Measurements from ENCODE around the gene MKNK1.
A peak's percentile ranks its signal among the peaks of the same experiment; 100 is the strongest.

The MKNK1 gene

DNA sequence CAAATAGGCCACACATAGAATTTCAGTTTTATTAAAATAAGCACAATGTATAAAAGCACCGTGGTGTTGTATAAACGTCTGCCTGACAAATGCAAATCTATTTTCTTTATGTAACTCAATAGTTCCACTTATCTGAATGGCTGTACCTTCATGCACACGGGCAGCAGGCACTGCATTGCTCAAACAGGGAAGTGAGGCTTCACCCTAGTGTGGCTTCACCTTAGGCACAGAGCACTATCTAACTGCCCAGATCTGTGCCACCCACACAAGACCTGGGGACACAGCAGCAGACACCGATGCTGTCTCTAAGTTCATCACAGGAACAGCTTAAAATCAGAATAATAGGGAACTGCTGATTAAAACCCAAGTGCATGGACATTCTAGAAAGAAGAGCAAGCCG is 46.7 kb downstream of the MKNK1 start:
- no peak for DNase-seq

DNA sequence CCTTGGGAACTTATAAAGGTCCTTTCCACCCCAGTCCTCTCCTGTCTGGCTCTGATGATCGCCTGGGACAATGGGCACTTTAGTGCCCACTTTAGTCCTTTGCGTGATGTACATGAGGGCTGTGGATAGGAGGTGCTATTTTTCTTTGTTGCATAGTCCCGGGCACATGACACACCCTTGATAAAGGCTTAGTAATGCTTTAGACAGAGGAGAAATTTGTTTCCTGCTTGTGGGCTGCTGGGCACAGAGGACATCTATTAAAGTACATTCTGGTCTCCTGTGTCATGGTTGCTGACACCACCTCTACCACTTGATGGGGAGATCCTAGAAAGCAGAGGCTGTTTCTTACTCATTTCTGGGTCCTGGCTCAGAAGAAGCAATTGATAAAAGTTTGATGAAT is 47.2 kb downstream of the MKNK1 start:
- DNase-seq: no peak

DNA sequence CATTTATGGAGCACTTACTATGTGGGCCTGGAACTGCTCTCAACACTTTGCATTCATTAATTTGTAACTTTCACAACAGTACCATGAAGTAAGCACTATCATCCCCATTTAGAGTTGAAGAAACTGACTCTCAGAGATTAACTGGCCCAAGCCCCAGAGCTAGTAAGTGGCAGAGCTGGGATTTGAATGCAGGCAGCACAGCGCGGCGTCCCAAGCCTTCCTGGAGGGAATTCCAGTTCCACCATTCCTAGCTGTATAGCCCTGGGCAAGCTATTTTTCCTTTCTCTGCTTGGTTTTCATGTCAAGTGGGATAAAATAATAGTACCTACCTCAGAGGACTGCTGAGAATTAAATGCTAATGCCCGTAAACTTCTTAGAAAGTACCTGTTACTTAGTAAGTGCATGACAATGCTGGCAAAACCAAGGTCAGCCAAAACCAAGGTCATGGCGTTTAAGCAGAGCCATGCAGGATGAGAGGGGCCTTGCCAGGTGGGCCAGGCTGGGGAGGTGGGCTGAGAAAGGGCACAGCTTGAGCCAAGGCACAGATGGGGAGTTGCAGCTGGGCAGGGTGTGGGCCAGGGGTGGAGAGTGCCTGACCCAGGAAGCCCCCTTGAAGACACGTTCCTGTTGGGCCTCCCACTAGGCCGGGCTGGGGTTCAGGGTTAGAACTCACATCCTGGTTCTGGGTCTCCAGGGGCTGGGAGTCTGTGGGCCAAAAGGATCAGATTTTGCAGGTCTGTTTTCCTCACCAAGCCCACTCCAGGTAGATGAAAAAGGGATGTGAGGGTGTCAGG is 48.0 kb downstream of the MKNK1 start:
- DNase-seq: no peak

DNA sequence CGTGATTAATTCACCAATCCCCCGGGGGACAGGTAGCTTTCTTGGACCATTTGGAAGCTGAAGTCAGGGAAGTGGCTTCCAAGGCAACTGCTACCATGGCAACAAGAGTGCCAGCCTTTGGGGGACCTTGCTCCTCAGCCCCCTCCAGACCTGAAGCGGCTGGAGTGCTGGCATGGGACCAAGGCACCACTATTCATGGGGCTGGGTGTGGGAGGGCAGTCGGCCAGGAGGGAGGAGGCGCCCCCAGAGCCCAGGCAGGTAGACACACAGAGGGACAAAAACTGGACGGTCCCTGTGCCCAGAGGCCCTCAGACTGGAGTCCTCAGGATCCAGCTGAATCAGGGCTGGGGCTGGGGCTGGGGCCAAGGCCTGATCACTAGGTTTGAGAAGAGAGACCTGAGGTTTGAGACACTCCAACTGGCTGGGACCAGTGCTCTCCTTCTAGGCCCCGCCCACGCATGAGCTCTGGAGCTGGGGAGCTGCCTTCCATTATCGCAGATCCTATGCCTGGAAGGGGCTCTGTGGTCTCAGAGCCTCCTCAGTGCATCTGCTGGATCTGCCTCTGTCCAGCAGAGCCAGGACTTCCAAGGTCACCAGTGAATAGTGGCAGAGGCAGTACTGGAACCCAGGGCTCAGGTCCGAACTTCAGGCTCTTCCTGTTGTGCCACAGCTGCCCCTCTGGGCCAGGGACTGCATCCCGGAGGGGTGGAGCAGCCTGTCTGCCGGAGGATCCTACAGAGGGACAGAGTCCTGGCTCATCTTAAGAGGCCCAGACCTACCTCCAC is 49.3 kb downstream of the MKNK1 start:
- DNase-seq: no peak

DNA sequence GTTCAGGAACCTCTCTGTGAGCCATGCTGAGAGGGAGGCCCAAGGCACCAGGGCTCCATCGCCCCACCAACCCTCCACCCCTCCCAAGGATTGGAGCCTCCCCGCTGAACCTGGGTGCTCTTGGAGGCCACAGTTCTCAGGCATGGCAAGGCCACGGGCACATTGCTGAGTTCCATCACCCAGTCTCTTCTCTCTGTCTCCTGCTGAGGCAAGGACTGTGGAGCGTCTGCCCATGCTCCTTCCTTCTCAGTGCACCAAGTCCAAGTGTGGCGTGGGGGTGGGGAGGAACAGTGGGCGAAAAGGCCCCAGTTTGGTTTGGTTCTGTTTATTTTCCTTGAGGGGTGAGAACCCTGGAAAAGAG is 49.9 kb downstream of the MKNK1 start:
- no peak for DNase-seq

DNA sequence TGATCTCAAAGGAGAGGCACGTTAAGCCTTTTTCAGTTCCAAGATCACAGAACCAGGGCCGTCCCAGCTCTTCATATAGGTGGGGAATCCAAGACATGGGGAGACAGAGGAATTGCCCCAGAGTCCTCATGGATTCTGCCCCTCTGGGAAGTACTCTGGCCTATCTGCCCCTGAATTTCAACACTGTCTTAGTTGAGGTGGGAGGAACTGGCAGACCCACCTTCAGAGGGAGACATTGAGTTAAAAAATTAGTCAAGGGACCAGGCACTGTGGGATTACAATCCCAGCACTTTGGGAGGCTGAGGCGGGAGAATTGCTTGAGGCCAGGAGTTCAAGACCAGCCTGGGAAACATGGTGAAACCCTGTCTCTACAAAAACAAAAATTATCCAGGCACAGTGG is 50.6 kb downstream of the MKNK1 start:
- no peak for DNase-seq

DNA sequence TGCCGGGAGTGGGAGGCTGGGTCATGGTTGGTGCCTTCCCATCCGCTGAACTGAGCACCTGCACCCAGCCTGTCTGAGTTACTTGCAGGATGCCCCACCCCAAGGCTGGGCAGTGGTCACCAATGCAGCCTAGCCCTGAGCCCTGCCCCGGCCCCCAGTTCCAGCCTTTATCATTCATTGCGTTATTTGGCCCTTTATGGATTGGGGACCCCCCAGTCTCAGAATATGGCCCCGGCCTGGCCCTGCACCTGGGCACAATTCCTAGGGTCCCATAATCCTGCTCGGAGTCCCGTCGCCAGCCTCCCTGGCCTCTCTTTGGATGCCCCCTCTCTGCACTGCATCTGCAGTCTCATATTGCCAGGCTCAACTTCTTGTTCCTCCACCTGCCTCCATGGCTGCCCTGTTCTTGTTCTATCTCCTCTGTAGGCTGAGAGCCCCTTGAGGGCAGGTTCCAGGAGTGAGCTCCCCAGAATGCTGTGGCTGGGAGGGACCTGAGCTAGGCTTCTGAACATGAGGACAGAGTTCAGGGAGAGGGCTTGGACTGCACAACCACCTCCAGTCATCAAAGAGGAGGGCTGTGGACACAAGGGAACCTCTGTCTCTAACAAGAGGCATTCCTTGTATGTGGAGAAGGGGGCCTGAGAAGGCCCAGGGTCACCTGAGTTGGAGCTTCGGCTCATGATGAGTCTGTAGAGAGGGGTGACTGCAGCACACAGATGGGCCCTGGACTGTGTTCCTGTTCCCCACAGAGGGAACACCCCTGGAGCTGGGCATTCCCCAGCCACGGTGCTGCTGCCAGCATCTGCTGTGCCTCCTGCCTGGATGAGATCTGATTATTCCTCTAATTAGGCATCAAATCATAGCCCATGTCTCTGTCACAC is 51.5 kb downstream of the MKNK1 start:
- no peak for DNase-seq

DNA sequence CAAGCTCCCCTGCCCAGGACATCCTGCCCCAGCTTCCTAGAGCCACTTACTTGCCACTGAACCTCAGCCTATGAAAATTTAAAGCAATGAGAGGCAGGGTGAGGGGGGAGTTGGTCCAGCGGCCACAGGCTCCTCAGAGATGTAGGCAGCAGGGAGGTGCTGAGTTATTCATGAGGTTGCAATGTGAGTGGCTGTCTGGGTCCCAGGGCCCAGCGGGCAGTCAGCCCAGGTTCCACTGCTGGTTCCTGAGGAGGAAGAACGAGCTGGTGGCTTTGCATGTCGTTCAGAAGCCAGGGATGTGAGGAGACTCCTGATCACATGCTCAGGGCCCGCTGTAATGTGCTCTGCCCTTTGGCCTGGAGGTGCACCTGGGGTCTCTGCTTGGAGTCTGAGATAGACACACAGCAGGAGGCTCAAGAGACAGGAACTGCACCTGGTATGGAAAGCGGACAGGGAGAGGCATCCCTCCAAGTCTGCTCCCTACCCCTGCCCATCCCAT is 52.4 kb downstream of the MKNK1 start, which contains the start of gene KNCN:
Gene KNCN (minus strand): TSS at position 51 of the 499 bp plus-strand sequence. CDS start 432 bp downstream, outside the sequence.
- no peak for DNase-seq

DNA sequence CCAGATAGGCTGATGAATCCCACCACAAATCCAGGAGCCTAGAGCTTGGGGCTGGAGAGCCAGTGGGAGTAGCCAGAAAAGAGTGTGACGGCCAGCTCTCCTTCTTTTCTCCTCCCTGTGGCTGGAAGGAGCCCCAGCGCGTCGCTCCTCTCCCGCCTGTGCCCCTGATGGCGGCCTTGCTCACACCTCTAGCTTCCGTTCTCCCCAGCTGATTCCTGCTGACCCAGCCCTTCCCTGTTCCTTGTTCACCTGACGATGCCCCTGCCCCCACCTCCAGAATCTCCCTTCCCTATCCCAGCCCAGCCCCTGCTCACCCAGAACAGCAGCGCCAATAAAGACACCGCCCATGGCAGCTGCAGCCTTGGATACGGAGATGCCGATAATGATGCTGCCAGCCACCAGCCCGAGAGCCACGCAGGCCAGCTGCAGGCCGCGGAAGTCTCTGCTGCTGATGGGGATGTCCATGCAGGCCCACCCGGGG is 53.3 kb downstream of the MKNK1 start:
- no peak for DNase-seq

DNA sequence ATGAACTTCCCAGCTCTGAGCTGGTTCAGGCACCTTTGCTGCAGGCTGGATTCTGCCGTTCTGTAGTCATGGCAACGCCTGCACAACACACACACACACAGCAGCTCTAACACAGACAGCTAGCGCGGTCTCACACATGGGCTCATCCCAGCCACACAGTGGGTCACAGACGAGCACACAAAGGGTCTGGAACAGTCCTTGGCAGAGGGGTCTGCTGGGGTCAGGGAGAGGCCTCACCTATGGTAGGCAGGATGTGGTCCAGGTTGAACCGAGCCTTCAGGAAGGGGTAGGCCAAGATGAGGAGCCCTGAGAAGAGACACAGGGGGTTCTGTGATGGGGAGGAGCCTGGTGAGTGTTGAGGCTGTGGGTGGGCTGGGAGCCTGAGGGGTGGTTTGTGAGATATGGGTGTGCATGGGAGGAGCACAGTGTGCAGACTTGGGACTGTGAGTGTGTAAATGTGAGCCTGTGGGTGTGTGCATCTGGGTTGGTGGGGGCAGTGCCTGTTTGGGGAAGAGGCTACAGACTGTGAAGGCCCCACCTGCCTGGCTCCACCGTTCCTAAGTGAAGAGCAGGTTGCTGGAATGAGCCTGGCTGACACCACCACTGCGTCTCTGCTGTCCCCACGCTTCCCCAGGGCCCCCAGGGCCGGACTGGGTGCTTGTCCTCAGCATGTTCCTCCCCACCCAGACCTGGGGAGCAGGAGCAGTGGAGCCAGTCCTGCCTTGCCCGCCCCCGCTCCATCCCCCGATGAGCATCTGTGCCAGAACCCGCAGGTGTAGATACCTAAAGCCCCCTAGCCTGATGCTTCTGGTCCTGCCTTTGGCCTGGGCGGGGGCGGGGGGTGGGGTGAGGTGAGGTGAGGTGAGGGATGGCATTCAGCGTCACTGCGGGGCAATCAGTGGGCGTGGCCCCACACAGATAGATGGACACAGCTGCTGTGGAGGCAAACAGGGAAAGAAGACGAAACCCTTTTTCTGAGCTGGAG is 54.1 kb downstream of the MKNK1 start:
- DNase-seq: peak in 2 of 6 experiments; percentile 4 to 7

DNA sequence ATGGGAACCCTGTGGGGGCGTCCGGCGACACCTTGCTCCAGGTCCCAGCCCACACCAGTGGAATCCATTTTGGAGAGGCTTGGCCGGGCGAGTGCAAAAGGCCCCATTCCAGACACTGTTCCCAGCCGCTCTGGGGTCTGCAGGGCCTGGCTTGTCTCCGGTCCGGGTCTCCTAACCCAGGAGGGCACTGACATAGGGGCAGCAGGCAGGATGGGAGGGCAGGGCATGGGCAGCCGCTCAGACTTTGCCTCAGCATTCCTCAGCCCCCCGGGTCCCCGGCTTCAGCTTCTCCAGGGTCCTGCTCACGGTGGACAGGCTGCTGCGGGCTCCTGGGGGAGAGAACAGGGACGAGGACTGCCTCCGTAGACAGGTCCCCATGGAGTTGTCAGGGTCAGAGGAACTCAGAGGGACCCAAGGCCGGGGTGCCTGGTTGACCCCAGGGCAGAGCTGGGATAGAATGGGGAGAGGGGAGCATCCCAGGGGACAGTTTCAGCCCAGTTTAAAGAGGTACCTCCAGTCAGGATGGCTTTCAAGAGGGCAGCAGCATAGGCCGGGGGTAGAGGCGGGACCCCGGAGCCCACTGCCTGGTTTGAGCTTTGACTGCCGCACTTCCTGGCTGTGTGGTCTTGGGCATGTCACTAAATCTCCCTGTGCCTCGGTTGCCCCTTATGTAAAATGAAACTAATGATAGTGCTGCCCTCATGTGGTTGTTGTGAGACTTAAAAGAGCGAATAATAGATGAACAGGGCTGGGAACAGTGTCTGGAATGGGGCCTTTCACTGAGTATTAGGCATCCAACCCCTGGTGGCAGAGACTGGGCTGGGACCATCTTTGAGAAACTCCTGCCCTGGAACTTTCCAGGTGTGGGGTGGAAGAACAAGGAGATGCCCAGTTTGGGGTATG is 56.3 kb downstream of the MKNK1 start:
- DNase-seq: peak in 2 of 6 experiments; percentile 3 to 9

DNA sequence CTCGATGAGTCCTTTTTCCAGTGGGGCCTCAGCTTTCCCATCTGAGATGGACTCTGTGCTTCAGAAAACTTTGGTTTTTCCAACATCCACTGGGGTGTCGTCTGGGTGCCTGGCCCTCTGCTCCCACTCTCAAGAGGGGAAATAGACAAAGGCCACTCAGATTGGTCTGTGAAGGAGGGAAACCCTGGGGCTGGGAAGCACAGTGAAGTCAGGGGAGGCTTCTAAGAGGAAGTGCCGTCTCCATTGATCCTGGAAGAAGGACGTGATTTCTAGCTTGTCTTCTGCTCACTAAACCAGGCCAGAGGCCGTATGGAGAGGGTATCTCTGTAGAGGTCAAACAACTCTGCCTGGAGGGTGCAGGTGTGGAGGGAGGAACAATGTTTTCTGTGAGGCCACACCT is 57.9 kb downstream of the MKNK1 start:
- DNase-seq: no peak

DNA sequence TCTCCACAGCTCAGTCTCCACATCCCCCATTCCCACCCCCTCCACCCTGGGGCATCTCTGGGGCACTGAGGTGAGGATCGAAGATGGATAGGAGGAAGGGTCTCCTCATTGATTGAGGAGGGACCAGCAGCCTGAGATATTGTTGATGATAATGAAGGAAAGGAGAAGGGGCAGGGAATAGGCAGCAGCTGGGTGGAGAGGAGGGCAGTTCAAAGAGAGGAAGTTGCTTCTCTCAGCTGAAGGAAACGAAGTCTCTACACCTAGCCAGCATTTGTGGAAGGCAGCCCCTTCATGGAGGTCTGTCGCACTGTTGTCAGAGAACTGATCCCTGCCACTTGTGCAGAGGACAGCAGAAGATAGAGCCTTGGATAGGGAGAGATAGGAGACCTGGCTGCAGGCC is 58.3 kb downstream of the MKNK1 start:
- no peak for DNase-seq

DNA sequence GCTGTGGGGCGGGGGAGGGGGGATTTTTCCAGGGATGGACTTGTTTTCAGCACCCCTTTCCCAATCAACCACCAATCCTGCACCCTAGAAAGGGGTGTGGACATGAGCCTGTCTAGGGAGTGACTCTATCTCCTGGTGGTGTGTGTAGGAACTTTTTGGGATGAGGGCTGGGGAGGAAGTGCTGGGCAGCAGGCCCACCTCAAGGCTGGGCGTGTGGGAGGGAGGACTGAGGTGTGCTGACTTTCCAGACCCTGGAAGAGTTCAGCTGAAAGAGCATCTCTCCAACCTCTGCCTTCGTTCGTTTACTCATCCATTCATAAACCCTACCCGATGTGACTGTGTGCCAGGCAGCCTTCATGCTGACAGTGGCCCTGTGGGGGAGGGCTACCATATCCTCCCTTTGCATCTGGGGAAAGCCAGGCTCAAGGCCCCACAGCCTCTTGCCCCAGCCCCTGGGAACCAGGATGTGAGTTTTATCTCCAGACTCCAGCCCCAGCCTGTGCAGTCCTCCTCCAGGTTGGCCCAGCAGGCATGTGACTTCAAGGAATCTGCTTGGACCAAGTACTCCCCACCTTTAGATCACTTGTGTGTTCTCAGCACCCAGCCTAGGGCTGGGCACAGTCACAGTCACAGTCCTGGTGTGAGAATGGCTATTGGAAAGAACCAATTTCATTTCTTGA is 59.4 kb downstream of the MKNK1 start:
- no peak for DNase-seq

DNA sequence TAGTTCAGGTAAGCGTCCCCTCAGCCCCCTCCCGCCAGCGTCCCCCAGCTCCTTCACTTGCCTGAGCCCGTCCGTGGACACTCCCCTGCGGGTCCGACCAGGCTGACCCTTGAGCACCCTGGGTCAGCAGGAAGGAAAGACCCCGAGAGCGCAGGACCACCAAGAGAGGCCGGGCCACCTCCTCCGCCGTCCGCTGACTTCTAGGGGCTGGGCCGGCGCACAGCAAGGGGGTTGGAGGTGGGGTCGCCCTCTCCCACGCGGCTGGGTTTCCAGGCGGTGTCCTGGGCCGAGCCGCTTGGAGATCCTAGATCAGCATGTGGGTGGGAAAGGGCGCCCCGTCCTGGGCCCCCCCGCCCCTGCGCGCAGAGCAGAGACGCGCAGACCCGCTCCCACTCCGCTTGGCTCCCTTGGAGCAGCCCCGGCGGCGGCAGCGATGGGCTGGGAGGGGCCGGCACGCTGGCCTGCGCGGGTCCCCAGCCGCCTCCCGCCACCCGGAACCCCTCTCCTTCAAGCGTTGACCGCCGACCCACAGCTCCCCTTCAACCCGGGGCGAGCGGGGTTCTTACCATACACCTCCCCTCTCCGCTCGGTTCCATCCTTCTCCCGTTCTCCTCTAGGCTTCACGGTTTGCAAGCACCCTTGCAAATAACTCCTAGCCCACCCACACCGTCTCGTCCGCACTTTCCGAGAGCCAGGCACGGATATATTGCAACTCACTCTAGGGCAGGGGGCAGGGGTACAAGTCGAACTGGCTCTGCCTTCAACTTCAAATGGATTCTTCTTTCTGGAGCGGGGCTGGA is 60.1 kb downstream of the MKNK1 start:
- DNase-seq: no peak

DNA sequence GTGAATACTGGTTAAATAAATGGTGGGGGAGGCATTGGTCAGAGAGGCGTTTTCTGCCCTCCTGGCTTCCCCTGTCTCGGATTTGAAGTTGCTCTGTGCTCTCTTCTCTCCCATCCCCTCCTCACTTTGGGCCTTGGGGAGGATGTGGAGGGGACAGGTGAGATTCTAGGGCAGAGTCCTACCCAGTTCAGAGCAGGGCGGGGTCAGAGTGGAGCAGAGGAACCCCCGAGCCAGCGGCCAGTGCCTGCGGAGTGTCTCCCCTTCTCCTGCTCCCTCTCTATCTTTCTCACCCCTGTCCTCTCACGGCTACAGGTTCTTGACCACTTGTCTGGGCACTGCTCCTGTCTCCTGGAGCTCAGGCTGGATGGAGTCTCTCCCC is 60.7 kb downstream of the MKNK1 start:
- no peak for DNase-seq

DNA sequence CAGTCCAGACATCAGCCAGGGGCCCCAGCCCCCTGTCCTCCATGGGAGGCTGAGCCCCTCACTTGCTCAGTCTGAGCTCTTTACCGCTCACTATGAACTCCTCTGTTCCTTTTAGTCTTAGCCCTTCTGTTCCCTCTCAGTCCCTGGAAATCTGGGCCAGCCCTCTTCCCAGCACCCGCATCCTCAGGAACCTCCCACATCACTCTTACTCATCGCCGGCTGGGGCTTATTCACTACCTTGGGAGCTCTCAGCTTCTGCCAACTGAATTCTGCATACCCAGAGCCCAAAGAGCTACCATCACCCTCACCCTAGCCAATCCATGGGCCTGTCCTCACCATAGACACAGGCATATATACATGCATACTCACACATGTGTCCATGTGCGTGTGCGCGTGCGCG is 64.1 kb downstream of the MKNK1 start:
- no peak for DNase-seq

DNA sequence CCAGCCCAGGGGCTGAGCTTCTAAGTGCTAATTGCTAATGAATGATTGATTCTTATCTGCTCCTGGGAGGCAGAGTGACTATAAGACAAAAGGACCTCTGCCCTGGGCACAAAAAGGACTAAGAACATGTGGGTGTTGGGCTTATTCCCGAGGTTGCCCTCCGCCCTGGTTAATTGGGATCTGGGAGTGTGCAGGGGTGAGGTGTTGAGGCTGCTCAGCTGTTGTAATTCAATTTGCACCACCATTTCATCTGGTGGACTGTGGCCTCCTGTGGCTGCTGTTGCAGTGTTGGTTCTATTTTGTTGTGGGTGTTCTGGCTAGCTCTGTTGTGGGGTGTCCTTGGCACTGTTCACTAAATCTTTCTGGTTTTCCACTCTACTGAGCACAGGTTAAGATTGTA is 65.9 kb downstream of the MKNK1 start:
- DNase-seq: no peak

DNA sequence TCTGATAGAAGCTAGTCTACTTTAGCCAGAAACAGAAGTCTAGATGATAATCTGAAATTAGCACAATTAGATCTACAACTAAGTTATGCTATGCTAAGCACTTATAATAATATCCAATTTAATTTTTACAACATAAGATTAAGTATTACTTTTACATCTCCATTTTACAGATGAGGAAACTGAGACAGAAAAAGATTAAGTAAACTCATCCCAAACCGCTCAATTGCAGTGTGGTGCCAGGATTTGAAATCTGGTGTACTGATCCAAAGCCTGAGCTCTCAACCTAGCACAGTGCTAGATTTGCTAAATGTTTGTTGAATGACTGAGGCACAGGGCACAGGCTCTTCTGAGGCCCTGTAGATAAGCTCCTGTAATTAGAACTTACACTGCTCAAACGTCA is 66.4 kb downstream of the MKNK1 start:
- DNase-seq: no peak

All from stimulated activated naive CD4-positive, alpha-beta T cell (primary cell).